ENCODE results near the gene SLC35F1. TPM values are rescaled to one million over a fixed set of nuclear protein-coding genes. Genes with fewer than 3 reads are reported as not detected.

The SLC35F1 gene
- total RNA-seq, 1 experiment from 2014 or later: not detected

- ChIA-PET CTCF (no interaction called here), POLR2A (ENCODE audit: unreplicated experiment) (no interaction called here)
- no peaks in the 10 kb centered on the region for H3K9me2 ChIP-seq (ENCODE audit: insufficient read depth)
- no peak overlapping the region for H3K4me3 ChIP-seq
- no TSS peak for BruUV-seq (replicated peaks)
- no peaks in the 10 kb centered on the region for H3K9me3 ChIP-seq (ENCODE audit: insufficient read depth, low read depth)
- intact Hi-C loops (cut with micrococcal nuclease; ENCODE audit: unreplicated experiment): loop anchor here (10.0 kb wide), 1 partner anchor 283 kb away; no protein-coding TSS in a partner anchor
- no peak for DNase-seq
- no peaks in the 10 kb centered on the region for H3K36me3 ChIP-seq (ENCODE audit: low read depth)
- no peak overlapping the region for H2AFZ ChIP-seq
- H3K27me3 ChIP-seq (ENCODE audit: insufficient read depth, low read depth): no peaks in the 10 kb centered on the region
- no peaks in the 10 kb centered on the region for H3K79me2 ChIP-seq (ENCODE audit: low read depth)
- H4K20me1 ChIP-seq (ENCODE audit: insufficient read depth): no peaks in the 10 kb centered on the region
- H3F3A ChIP-seq (ENCODE audit: insufficient read depth, low read depth): no peaks in the 10 kb centered on the region
- H3K27ac ChIP-seq: no peak overlapping the region
- no peak for TF ChIP-seq EZH2 (IDR thresholded peaks at IDR 0.05; ENCODE audit: low read depth)
- TF ChIP-seq, protein P1, sequence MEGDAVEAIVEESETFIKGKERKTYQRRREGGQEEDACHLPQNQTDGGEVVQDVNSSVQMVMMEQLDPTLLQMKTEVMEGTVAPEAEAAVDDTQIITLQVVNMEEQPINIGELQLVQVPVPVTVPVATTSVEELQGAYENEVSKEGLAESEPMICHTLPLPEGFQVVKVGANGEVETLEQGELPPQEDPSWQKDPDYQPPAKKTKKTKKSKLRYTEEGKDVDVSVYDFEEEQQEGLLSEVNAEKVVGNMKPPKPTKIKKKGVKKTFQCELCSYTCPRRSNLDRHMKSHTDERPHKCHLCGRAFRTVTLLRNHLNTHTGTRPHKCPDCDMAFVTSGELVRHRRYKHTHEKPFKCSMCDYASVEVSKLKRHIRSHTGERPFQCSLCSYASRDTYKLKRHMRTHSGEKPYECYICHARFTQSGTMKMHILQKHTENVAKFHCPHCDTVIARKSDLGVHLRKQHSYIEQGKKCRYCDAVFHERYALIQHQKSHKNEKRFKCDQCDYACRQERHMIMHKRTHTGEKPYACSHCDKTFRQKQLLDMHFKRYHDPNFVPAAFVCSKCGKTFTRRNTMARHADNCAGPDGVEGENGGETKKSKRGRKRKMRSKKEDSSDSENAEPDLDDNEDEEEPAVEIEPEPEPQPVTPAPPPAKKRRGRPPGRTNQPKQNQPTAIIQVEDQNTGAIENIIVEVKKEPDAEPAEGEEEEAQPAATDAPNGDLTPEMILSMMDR (conservative IDR thresholded peaks at IDR 0.05): no peak
- no peak overlapping the region for H3K4me2 ChIP-seq
- H3K4me1 ChIP-seq (replicated peaks; ENCODE audit: insufficient read depth): no peaks in the 10 kb centered on the region
These were observed 64.6 kb downstream of the SLC35F1 start for GRCh38 chr6:117971637-117972036.

GRCh38 chr6:117974914-117975627 lies 68.0 kb downstream of the SLC35F1 start:
- no peak overlapping the region for H3K4me2 ChIP-seq
- intact Hi-C loops (cut with micrococcal nuclease; ENCODE audit: unreplicated experiment): loop anchor here (5.0 to 10.0 kb wide), 2 partner anchors 280 to 532 kb away; no protein-coding TSS in a partner anchor
- H3K9me2 ChIP-seq (ENCODE audit: insufficient read depth): no peaks in the 10 kb centered on the region
- no peak for DNase-seq
- BruUV-seq (replicated peaks): no TSS peak
- no peak overlapping the region for H2AFZ ChIP-seq
- H3K79me2 ChIP-seq (ENCODE audit: low read depth): no peaks in the 10 kb centered on the region
- no peaks in the 10 kb centered on the region for H4K20me1 ChIP-seq (ENCODE audit: insufficient read depth)
- H3K27me3 ChIP-seq (ENCODE audit: insufficient read depth, low read depth): no peaks in the 10 kb centered on the region
- no peaks in the 10 kb centered on the region for H3K9me3 ChIP-seq (ENCODE audit: insufficient read depth, low read depth)
- no peaks in the 10 kb centered on the region for H3K36me3 ChIP-seq (ENCODE audit: low read depth)
- no peaks in the 10 kb centered on the region for H3F3A ChIP-seq (ENCODE audit: insufficient read depth, low read depth)
- no peak overlapping the region for H3K27ac ChIP-seq
- CTCF ChIA-PET: no interaction called here
- no peak for TF ChIP-seq EZH2 (IDR thresholded peaks at IDR 0.05; ENCODE audit: low read depth)
- TF ChIP-seq, protein P1 (conservative IDR thresholded peaks at IDR 0.05): no peak
- POLR2A ChIA-PET (ENCODE audit: unreplicated experiment): no interaction called here
- H3K4me3 ChIP-seq: no peak overlapping the region
- no peaks in the 10 kb centered on the region for H3K4me1 ChIP-seq (replicated peaks; ENCODE audit: insufficient read depth)

GRCh38 chr6:117976030-117976651 lies 69.1 kb downstream of the SLC35F1 start:
- ChIA-PET POLR2A (ENCODE audit: unreplicated experiment) (no interaction called here), CTCF (no interaction called here)
- no peaks in the 10 kb centered on the region for H3K79me2 ChIP-seq (ENCODE audit: low read depth)
- no TSS peak for BruUV-seq (replicated peaks)
- no peaks in the 10 kb centered on the region for H3K36me3 ChIP-seq (ENCODE audit: low read depth)
- H4K20me1 ChIP-seq (ENCODE audit: insufficient read depth): no peaks in the 10 kb centered on the region
- DNase-seq: peak in 1 of 2 experiments; percentile 48
- no peaks in the 10 kb centered on the region for H3K4me1 ChIP-seq (replicated peaks; ENCODE audit: insufficient read depth)
- H3K9me2 ChIP-seq (ENCODE audit: insufficient read depth): no peaks in the 10 kb centered on the region
- no peak overlapping the region for H3K4me3 ChIP-seq
- intact Hi-C loops (cut with micrococcal nuclease; ENCODE audit: unreplicated experiment): loop anchor here (2.0 to 10.0 kb wide), 3 partner anchors 279 to 575 kb away; no protein-coding TSS in a partner anchor
- H3F3A ChIP-seq (ENCODE audit: insufficient read depth, low read depth): no peaks in the 10 kb centered on the region
- H2AFZ ChIP-seq: no peak overlapping the region
- TF ChIP-seq, protein P1 (conservative IDR thresholded peaks at IDR 0.05): peak; percentile 85
- TF ChIP-seq EZH2 (IDR thresholded peaks at IDR 0.05; ENCODE audit: low read depth): no peak
- H3K27ac ChIP-seq: no peak overlapping the region
- no peak overlapping the region for H3K4me2 ChIP-seq
- H3K27me3 ChIP-seq (ENCODE audit: insufficient read depth, low read depth): no peaks in the 10 kb centered on the region
- no peaks in the 10 kb centered on the region for H3K9me3 ChIP-seq (ENCODE audit: insufficient read depth, low read depth)

Data from PC-9 (cell line).